ENCODE results near the gene ZNF485. TPM values are rescaled to one million over a fixed set of nuclear protein-coding genes. Genes with fewer than 3 reads are reported as not detected.

ZNF485 gene
- total and polyA plus RNA-seq, 2 of the 8 experiments (the other 6 are each of a cell fraction or from before 2014, with no cell fraction given), result 2.5 to 8.2 TPM

- no peaks in the 10 kb centered on the region for H3K79me1 ChIP-seq (ENCODE audit: low read depth, low read length)
- no peak overlapping the region for H2BK15ac ChIP-seq (ENCODE audit: low read length)
- no peaks in the 10 kb centered on the region for H3K79me2 ChIP-seq (ENCODE audit: control insufficient read depth in 1 of 2, insufficient read depth in 2 of 2, low read length in 2 of 2)
- H4K20me1 ChIP-seq (replicated peaks in 1 of 2; ENCODE audit: control insufficient read depth in 1 of 2, insufficient read depth in 2 of 2, low read length in 2 of 2), result no peaks in the 10 kb centered on the region
- no peak overlapping the region for H2BK12ac ChIP-seq (ENCODE audit: low read depth, low read length)
- H3K4me3 ChIP-seq (ENCODE audit: extremely low read depth in 1 of 4, insufficient read depth in 2 of 4, low read depth in 3 of 4, low read length in 4 of 4), result no peak overlapping the region
- no peak for DNase-seq (ENCODE audit: low read depth in 1 of 2, low spot score in 2 of 2)
- H2BK120ac ChIP-seq (replicated peaks; ENCODE audit: low read depth, low read length), result no peak overlapping the region
- FAIRE-seq, result no peak
- 82% methylated on average over 6 of the region's 6 CpGs; no CpG with 5 or more reads in 1 of the 2 experiments for WGBS, 2 experiments (ENCODE audit: extremely low coverage in 1 of 2, insufficient coverage in 1 of 2, insufficient read length in 1 of 2, insufficient replicate concordance in 2 of 2, low coverage in 1 of 2, low lambda C conversion rate in 2 of 2, missing lambda C conversion rate in 1 of 2)
- H3K9ac ChIP-seq (replicated peaks in 1 of 4; ENCODE audit: extremely low read depth in 1 of 4, low read depth in 3 of 4, low read length in 3 of 4), result no peak overlapping the region
- H2AK5ac ChIP-seq (ENCODE audit: low read depth, low read length), result no peak overlapping the region
- no peak overlapping the region for H4K5ac ChIP-seq (ENCODE audit: insufficient read length, low read depth, low read length)
- H3K9me3 ChIP-seq (ENCODE audit: insufficient read depth in 2 of 2, low read depth in 1 of 2, low read length in 1 of 2), result peaks cover 26 to 52% of the 10 kb centered on the region in 2 experiments
- no peak overlapping the region for H3K4me2 ChIP-seq (ENCODE audit: insufficient read depth in 1 of 2, low read depth in 2 of 2, low read length in 2 of 2)
- no peak overlapping the region for H4K91ac ChIP-seq (replicated peaks; ENCODE audit: insufficient read length, low read length)
- no peak overlapping the region for H3K23ac ChIP-seq (ENCODE audit: insufficient read length)
- no peak overlapping the region for H3K27ac ChIP-seq (ENCODE audit: low read depth, low read length)
- no peak overlapping the region for H2BK5ac ChIP-seq (ENCODE audit: low read depth, low read length)
- no peak overlapping the region for H2AFZ ChIP-seq (ENCODE audit: low read length)
- no peak overlapping the region for H3K18ac ChIP-seq (ENCODE audit: extremely low read depth, low read length)
- H2BK20ac ChIP-seq (ENCODE audit: low read length), result no peak overlapping the region
- ChIA-PET CTCF (ENCODE audit: partially characterized antibody) (no interaction called here), POLR2A (ENCODE audit: partially characterized antibody) (no interaction called here)
- no peak overlapping the region for H3K4ac ChIP-seq (replicated peaks; ENCODE audit: insufficient read length, low read depth, low read length)
- no peaks in the 10 kb centered on the region for H3K27me3 ChIP-seq (replicated peaks in 1 of 4; ENCODE audit: control insufficient read depth in 3 of 4, extremely low read depth in 1 of 4, insufficient read depth in 3 of 4, low read length in 3 of 4)
- H3K4me1 ChIP-seq (replicated peaks in 1 of 4; ENCODE audit: control insufficient read depth in 3 of 4, insufficient read depth in 4 of 4, low read length in 3 of 4), result no peaks in the 10 kb centered on the region
- no peak overlapping the region for H4K8ac ChIP-seq (ENCODE audit: extremely low read depth, insufficient read depth, low read length)
- H3K23me2 ChIP-seq (ENCODE audit: low read depth, low read length), result no peaks in the 10 kb centered on the region
- no peak overlapping the region for H3K14ac ChIP-seq (ENCODE audit: insufficient read length)
- H3K56ac ChIP-seq (replicated peaks; ENCODE audit: insufficient read length, low read depth, low read length), result no peak overlapping the region
- TF ChIP-seq KDM1A (IDR thresholded peaks at IDR 0.05; ENCODE audit: borderline replicate concordance, low read length) (no peak), RBBP5 (IDR thresholded peaks at IDR 0.05; ENCODE audit: borderline replicate concordance, low read depth, low read length) (no peak), ZNF274 (IDR thresholded peaks at IDR 0.05; ENCODE audit: borderline replicate concordance, extremely low read depth, low read length) (peak; percentile 82), MAFK (IDR thresholded peaks at IDR 0.05; ENCODE audit: low read depth, low read length) (no peak), HDAC2 (IDR thresholded peaks at IDR 0.05; ENCODE audit: borderline replicate concordance in 1 of 2, low read depth in 2 of 2, low read length in 2 of 2) (no peak), SIRT6 (IDR thresholded peaks at IDR 0.05; ENCODE audit: low read length) (no peak)
- H3K36me3 ChIP-seq (ENCODE audit: control insufficient read depth in 2 of 4, insufficient read depth in 4 of 4, low read length in 3 of 4), result peaks cover 0 to 41% (median 12%) of the 10 kb centered on the region in 4 experiments; a peak in 7 of 8 replicates
These were observed 10.6 kb downstream of the ZNF485 start for GRCh38 chr10:43616697-43617370.

Measured in H1 (cell line).